ENCODE results near the gene ZACN. TPM values are rescaled to one million over a fixed set of nuclear protein-coding genes. Genes with fewer than 3 reads are reported as not detected.

Gene ZACN
- polyA plus RNA-seq, 1 donor from 2014 or later: not detected

DNA sequence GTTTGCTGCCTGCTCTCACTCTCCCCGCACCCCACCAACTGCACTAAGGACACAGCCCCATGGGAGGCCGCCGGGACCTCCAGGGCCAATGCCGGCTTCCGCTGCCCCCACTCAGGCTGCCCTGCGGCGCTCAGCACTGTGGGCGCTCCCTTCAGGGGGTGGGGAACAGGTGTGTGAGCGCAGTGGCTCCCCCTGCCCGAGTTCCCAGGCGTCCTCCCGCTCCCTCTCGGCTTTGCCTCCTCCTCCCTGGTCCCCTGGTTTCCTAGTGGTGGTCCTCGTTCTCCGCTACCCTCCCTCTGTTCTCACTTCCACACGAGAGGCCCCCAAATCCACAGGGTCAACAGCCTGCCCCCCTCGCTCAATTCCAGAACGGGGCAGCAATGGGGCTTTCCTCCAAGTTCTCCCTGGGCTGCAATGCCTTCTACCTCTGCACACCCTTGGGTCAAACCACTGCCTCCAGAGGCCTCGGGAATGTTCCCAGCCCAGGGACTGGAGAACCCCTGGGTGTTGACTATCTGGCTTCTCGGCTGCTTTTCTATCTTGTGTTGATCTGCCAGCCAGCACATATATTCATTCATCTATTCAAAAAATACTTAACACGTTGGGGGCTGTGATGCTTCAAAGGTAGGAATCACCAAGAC, 52.2 kb downstream of the ZACN start:
- no peaks in the 10 kb centered on the region for H4K20me1 ChIP-seq (ENCODE audit: insufficient read depth)
- H3K4me2 ChIP-seq (ENCODE audit: low read length): no peak overlapping the region
- H3K36me3 ChIP-seq (ENCODE audit: insufficient read depth, low read length): no peaks in the 10 kb centered on the region
- H3K9me2 ChIP-seq (ENCODE audit: insufficient read depth, low read length): no peaks in the 10 kb centered on the region
- no peak overlapping the region for H2AFZ ChIP-seq (ENCODE audit: low read depth, low read length)
- no peaks in the 10 kb centered on the region for H3K79me2 ChIP-seq (replicated peaks; ENCODE audit: insufficient read depth, low read length)
- TF ChIP-seq, protein P1, sequence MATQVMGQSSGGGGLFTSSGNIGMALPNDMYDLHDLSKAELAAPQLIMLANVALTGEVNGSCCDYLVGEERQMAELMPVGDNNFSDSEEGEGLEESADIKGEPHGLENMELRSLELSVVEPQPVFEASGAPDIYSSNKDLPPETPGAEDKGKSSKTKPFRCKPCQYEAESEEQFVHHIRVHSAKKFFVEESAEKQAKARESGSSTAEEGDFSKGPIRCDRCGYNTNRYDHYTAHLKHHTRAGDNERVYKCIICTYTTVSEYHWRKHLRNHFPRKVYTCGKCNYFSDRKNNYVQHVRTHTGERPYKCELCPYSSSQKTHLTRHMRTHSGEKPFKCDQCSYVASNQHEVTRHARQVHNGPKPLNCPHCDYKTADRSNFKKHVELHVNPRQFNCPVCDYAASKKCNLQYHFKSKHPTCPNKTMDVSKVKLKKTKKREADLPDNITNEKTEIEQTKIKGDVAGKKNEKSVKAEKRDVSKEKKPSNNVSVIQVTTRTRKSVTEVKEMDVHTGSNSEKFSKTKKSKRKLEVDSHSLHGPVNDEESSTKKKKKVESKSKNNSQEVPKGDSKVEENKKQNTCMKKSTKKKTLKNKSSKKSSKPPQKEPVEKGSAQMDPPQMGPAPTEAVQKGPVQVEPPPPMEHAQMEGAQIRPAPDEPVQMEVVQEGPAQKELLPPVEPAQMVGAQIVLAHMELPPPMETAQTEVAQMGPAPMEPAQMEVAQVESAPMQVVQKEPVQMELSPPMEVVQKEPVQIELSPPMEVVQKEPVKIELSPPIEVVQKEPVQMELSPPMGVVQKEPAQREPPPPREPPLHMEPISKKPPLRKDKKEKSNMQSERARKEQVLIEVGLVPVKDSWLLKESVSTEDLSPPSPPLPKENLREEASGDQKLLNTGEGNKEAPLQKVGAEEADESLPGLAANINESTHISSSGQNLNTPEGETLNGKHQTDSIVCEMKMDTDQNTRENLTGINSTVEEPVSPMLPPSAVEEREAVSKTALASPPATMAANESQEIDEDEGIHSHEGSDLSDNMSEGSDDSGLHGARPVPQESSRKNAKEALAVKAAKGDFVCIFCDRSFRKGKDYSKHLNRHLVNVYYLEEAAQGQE (IDR thresholded peaks at IDR 0.05; ENCODE audit: borderline replicate concordance): no peak
- TF ChIP-seq RAD21 (conservative IDR thresholded peaks at IDR 0.05) (no peak), POLR2AphosphoS5 (IDR thresholded peaks at IDR 0.05) (no peak), MXI1 (conservative IDR thresholded peaks at IDR 0.05; ENCODE audit: poor library complexity, severe bottlenecking) (no peak), EP300 (conservative IDR thresholded peaks at IDR 0.05; ENCODE audit: poor library complexity, severe bottlenecking) (no peak), EZH2 (IDR thresholded peaks at IDR 0.05; ENCODE audit: borderline replicate concordance, insufficient read depth, low read length, poor library complexity, severe bottlenecking) (no peak), SMC3 (conservative IDR thresholded peaks at IDR 0.05; ENCODE audit: poor library complexity) (no peak), TAF1 (IDR thresholded peaks at IDR 0.05; ENCODE audit: low read depth) (no peak)
- TF ChIP-seq, protein P2, sequence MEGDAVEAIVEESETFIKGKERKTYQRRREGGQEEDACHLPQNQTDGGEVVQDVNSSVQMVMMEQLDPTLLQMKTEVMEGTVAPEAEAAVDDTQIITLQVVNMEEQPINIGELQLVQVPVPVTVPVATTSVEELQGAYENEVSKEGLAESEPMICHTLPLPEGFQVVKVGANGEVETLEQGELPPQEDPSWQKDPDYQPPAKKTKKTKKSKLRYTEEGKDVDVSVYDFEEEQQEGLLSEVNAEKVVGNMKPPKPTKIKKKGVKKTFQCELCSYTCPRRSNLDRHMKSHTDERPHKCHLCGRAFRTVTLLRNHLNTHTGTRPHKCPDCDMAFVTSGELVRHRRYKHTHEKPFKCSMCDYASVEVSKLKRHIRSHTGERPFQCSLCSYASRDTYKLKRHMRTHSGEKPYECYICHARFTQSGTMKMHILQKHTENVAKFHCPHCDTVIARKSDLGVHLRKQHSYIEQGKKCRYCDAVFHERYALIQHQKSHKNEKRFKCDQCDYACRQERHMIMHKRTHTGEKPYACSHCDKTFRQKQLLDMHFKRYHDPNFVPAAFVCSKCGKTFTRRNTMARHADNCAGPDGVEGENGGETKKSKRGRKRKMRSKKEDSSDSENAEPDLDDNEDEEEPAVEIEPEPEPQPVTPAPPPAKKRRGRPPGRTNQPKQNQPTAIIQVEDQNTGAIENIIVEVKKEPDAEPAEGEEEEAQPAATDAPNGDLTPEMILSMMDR (IDR thresholded peaks at IDR 0.05; ENCODE audit: poor library complexity, severe bottlenecking): no peak
- no peak overlapping the region for H3K9ac ChIP-seq (ENCODE audit: low read length)
- H3K27me3 ChIP-seq (ENCODE audit: insufficient read depth, low read depth, low read length): no peaks in the 10 kb centered on the region
- no peaks in the 10 kb centered on the region for H3K9me3 ChIP-seq (ENCODE audit: low read length)
- no peak overlapping the region for H3K27ac ChIP-seq (ENCODE audit: low read length)
- no peaks in the 10 kb centered on the region for H3F3A ChIP-seq (ENCODE audit: insufficient read depth, low read length, poor library complexity, severe bottlenecking)
- H3K4me3 ChIP-seq (ENCODE audit: low read length): no peak overlapping the region

DNA sequence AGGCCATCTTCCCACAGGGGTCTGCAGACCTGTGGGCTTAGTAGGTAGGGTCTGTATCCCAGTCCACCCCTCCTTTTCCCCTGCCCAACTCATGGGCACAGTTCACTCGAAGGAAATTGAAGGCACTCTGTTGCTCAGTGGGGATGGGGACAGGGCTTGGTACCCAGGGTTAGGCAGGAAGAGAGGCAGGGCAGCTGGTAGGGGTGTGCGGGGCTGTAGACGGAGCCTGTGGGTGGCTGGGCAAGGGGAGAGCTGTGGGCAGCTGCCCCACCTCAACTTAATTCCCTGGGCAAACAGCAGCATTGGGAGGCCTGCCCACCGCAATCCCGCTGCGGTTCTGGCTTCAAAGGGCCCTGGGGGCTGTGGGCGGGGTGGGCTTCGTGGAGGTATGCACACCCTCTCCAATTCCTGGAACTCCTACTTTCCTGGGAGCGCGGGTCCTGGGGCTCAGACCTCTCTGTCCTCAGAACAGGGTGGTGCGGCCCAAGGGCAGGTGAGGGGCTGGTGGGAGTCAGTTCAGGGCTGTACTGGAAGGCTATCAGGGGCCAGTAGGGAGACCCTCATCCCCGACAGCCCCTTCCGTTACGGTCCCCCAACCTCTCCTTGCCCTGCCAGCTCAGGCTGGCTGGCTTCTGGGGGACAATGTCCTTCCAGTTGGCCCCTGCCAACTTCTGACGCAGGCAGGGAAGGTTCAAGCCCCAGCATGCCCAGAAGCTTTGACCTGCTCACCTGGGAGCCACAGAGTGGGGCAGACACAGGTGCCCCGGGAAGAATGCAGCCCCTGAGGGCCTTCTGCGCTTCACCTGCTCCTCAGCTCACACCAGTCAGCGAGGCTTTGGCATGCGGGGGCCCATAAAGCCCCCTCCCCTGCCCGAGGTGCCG, 53.0 kb downstream of the ZACN start:
- H3K4me2 ChIP-seq (ENCODE audit: low read length): no peak overlapping the region
- H3F3A ChIP-seq (ENCODE audit: insufficient read depth, low read length, poor library complexity, severe bottlenecking): no peaks in the 10 kb centered on the region
- no peak overlapping the region for H2AFZ ChIP-seq (ENCODE audit: low read depth, low read length)
- H4K20me1 ChIP-seq (ENCODE audit: insufficient read depth): no peaks in the 10 kb centered on the region
- TF ChIP-seq RAD21 (conservative IDR thresholded peaks at IDR 0.05): no peak
- no peak for TF ChIP-seq EP300 (conservative IDR thresholded peaks at IDR 0.05; ENCODE audit: poor library complexity, severe bottlenecking)
- TF ChIP-seq POLR2AphosphoS5 (IDR thresholded peaks at IDR 0.05): no peak
- no peak for TF ChIP-seq SMC3 (conservative IDR thresholded peaks at IDR 0.05; ENCODE audit: poor library complexity)
- TF ChIP-seq, protein P2 (IDR thresholded peaks at IDR 0.05; ENCODE audit: poor library complexity, severe bottlenecking): no peak
- no peak for TF ChIP-seq MXI1 (conservative IDR thresholded peaks at IDR 0.05; ENCODE audit: poor library complexity, severe bottlenecking)
- TF ChIP-seq EZH2 (IDR thresholded peaks at IDR 0.05; ENCODE audit: borderline replicate concordance, insufficient read depth, low read length, poor library complexity, severe bottlenecking): no peak
- TF ChIP-seq, protein P1 (IDR thresholded peaks at IDR 0.05; ENCODE audit: borderline replicate concordance): no peak
- no peak for TF ChIP-seq TAF1 (IDR thresholded peaks at IDR 0.05; ENCODE audit: low read depth)
- no peak overlapping the region for H3K9ac ChIP-seq (ENCODE audit: low read length)
- no peaks in the 10 kb centered on the region for H3K36me3 ChIP-seq (ENCODE audit: insufficient read depth, low read length)
- no peaks in the 10 kb centered on the region for H3K27me3 ChIP-seq (ENCODE audit: insufficient read depth, low read depth, low read length)
- H3K4me3 ChIP-seq (ENCODE audit: low read length): no peak overlapping the region
- H3K79me2 ChIP-seq (replicated peaks; ENCODE audit: insufficient read depth, low read length): no peaks in the 10 kb centered on the region
- H3K9me2 ChIP-seq (ENCODE audit: insufficient read depth, low read length): no peaks in the 10 kb centered on the region
- no peaks in the 10 kb centered on the region for H3K9me3 ChIP-seq (ENCODE audit: low read length)
- H3K27ac ChIP-seq (ENCODE audit: low read length): no peak overlapping the region

All from neural cell (in vitro differentiated cells).